Stimulated activated CD8-positive, alpha-beta memory T cell treated with anti-CD3 and anti-CD28 coated beads, Interleukin-7, amount 100 ng/mL, for 24 hours (primary cell): Measurements from ENCODE around the gene ING5.
A peak's percentile ranks its signal among the peaks of the same experiment; 100 is the strongest.

Experiments
- DNase-seq: peaks from one replicate; pipeline ENCODE4 v3.0.0-alpha.2; 2020; ENCODE audit warnings: low read depth

The ING5 gene

DNA sequence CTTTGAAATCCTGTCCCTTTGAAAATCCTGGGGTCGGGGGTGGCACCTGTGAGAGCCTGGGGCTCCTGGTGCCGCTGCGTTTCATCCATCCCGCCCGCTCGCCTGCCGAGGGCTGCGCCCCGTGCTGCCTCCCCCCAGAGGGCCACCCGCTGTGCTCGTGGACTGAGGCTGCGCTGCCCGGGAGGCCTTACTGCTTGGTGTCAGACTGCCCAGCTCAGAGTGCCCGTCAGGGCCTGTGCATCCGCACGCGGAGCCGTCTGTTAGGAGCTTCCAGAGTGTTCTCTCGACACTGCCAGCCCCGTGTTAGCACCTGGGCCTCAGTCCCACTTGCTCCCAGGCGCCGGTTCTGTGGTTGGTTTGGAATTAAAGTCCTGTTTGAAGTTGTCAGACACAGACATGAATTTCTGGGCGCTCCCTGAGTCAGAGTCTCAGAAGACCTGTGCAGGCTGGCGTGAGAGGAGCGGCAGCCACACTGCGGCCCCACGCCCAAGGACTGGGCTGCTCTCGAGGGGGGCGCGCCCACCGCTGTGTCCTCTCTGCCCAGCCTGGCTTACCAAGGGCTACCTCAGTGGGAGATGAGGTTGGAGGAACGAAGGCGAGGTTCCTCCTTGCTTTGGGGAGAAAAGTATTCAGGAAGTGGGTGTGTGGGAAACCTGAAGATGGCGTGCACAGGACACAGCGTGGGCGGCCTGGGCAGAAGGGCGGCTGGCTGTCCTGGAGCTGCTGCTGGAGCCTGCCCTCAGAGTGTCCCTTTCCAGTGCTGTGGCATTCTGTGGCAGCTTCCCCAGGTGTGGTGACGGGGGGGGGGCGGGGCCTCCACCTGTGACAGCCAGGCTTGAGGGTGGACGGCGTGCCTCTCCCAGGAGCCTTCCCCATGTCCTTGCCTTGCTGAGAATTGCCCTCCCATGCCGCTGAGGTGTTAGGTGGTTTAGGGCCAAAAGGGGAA is 29.3 kb upstream of the ING5 start:
- DNase-seq, result no peak

GRCh38 chr2:241673189-241673663 is 28.6 kb upstream of the ING5 start:
- DNase-seq, result no peak

DNA sequence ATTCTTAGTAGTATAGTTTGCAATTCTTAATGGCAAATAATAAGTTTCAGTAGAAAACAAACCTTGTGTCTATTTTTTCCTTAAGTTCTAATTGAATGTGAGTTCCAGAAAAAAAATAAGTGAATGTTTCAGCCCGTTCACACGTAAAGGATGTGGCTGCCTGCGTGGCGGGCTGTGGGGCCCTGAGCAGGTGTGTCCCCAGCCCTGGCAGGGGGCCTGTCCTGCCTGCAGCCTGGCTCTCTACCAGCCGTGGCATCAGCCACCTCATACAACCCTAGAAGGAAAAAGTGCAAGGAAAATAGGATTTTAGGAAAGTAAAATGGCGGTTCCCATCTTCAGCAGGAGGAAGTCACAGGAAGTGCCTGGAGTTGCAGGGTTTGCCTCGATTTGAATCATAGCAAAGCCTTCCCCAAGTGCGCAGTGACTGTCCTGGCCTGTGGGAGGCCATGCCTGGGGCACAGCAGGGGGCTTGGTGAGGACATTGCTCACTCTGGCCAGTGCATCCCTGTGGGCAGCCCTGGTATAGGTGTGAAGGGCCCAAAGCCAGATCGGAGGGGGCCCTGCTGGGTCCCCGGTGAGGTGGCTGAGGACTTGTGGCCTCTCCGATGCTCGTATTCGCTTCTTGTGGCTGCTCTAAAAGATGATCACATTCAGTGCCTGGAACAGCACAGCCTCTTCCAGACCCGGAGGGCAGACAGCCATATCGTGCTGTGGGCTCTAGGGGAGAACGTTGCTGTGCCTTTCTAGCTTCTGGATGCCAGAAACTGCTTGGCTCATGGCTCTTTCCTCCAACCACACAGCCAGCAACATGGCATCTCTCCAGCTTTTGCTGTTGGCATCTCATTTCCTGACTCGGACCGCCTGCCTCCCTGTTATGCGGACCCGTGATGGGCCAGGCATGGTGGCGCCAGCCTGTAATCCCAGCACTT is 27.8 kb upstream of the ING5 start:
- no peak for DNase-seq

GRCh38 chr2:241675885-241676284 is 26.0 kb upstream of the ING5 start:
- no peak for DNase-seq

- no peak for DNase-seq
These were observed 25.2 kb upstream of the ING5 start for GRCh38 chr2:241676665-241677064.

DNA sequence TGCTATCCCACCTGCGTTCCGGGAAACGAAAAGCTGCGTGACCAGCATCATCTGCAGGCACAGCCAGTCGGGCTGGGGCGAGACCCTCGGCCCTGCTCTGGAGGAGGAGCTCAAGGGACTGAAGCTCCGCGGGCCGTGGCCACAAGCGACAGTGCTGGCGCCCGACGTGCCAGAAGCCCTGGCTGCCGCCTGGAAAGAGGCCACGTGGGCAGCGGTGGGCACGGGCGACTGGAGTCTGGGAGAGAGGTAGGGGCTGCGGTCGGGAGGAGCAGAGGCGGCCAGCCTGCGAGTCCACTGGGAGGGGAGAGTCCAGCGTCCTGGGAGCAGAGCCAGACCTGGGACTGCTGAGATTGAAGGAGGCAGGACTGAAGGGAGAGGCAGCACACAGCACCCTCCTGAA is 24.4 kb upstream of the ING5 start:
- no peak for DNase-seq

GRCh38 chr2:241678307-241678706 is 23.5 kb upstream of the ING5 start:
- DNase-seq, result no peak

DNA sequence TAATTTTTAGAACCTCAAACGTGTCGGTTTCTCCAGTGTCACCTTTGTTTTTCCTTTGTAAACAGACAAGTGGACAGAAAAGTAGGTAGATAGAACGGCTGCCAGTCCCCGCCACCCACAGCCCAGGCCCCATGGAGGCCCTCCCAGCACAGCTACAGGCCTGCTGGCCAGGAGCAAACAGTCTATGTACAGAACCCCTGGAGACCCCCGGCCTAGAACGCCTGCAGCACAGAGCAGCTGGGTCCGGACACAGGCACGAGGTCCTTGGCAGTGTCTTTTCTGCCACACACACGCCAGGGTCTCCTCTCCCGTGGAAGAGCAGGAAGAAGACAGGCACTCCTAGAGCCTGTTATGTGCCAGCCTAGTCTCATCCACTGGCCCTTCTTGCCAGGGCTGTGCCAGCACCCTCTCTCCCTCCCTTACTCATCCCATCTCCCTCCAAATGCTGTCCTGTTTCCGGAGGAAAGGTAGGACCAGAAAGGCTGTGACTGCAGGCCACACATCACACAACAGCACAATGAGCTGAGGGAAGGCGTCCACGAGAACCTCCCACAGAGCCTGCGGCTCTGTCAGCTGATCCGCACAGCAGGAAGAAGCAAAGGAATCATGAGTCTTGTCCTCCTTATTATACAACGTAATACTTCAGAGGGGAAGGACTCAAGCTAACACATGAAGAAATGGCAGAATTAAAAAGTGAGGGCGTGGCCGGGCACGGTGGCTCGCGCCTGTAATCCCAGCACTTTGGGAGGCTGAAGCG is 22.9 kb upstream of the ING5 start:
- no peak for DNase-seq

DNA sequence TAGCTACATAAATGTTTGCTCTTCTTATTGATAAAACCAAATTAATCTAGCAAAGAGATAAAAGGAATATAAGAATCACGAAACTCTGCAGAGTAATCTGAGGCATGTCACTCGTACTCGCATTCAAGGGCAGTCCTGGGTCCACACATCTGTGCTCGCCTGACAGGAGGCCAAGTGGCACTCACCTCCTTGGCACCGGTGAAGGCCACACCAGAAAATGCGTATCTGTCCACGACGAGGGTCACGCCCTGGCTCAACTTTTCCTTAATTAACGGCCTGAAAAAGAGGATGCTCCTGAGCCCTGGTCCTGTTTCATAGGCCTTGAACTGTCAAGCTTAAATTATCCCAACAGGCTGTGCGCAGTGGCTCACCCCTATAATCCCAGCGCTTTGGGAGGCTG is 21.8 kb upstream of the ING5 start:
- DNase-seq, result no peak

DNA sequence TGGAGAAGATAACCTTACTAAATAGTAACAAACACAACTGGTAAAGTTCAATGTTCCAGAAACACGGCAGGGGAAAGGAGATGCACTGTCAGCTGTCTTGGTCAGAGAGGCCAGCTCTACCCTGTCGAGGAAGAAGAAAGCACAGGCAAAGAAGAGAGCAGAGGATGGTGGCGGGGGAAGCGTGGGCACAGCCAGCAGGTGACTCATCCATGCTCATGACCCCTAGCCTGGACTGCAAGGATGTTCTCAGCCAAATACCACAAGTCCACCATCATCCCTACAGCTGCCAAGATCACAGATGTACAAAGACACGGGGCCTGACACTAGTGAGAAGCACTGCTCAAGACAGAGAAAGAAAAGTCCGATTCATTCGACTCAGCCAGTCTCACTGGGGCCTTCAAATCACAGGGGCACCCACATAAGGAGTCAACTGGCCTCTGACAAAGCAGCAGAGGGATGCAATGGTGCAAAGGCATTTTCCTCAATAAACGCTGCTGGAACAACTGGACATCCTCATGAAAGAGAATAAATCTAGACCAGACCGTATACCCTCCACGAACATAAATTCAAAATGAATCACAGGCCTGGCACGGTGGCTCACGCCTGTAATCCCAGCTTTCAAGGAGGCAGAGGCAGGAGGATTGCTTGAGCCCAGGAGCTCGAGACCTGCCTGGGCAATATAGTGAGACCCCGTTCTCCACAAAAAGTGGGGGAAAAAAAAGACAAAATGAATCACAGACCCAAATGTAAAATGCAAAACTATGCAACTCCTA is 20.8 kb upstream of the ING5 start:
- no peak for DNase-seq

DNA sequence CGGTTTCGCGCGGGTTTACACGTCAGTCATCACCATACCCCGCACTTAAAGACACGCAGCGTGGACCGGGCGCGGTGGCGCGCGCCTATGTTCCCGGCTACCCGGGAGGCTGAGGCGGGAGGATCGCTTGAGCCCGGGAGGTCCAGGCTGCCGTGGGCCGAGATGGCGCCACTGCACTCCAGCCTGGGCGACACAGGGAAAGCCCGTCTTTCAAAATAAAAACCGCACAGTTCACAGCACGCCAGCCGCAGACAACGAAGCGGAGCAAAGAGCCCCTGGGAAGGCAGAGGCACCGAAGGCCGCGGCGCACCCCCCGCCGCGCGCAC is 15.6 kb upstream of the ING5 start:
- no peak for DNase-seq

GRCh38 chr2:241686650-241687425 is 15.0 kb upstream of the ING5 start, which contains the start of gene DTYMK:
DTYMK (minus strand) TSS chr2:241686815; CDS start chr2:241686783, 32 bp downstream.
- DNase-seq, result peak; percentile 93

DNA sequence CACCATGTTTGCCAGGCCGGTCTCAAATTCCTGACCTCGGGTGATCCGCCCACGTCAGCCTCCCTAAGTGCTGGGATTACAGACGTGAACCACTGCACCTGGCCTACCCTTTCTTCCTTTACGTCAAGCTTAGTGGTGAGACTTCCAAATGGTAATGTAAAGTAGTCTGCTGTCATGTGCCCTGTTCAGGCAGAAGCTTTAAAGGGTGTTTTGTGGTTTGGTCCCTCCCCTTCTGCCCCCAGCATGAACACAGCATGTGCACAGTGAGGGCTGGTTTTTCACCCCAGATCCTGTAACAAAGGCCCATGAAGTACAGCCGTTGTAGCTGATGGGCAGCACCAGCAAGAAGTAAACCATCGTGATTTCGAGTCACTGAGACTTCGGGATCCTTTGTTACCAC is 12.5 kb upstream of the ING5 start:
- no peak for DNase-seq

GRCh38 chr2:241690202-241690717 is 11.6 kb upstream of the ING5 start:
- no peak for DNase-seq

GRCh38 chr2:241692448-241692847 is 9.4 kb upstream of the ING5 start:
- no peak for DNase-seq

- no peak for DNase-seq
These were observed 6.2 kb upstream of the ING5 start for GRCh38 chr2:241695651-241696050.

DNA sequence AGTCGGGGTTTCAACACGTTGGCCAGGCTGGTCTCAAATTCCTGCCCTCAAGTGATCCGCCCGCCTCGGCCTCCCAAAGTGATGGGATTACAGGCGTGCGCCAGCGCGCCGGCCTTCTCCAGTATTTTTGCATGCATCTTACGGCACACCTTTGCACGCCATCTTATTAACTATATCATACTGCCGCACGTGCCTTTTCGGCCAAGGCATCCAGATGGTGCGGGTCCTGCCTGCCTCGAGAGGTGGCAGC is 765 bp upstream of the ING5 start:
- no peak for DNase-seq

DNA sequence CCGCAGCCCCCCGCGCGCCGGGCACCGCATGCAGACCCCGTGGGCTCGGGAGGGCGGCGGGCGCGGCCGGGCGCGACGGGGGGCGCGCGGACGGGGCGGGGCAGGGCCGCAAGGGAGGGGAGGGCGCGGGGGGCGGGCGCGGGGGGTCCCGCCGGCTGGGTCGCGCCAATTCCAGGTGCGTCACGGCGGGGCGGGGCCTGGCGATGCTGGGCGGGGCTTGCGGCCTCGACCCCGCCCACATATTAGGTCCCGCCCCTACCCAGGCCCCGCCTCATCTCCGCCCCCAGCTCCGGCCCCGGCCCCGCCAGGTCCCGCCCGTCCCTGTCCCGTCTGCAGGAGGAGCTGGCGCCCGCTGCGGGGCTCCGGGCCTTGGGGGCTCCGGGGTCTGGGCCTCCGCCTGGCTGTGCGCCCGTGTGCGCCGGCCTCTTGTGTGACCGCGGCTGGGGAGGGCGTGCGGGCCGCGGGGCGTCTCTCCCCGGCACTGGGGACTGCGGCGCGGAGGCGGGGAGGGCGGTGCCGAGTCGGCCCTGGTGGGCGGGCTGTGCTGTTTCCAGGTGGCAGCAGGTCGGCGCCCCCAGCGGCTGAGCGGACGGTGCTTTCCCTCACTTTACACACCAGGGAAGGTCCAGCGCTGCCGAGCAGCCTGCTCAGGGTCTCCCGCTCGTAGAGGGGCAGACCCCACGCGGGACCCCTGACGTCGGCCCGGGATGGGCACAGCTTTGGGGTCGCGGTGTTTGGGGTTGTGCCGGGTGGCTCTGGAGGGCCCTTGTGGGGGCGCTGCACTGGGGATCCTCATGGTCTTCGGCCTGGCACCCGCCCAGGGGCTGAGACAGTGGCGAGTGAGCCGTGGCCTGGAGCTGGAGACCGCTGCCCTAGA is 554 bp downstream of the ING5 start:
- DNase-seq, result peak; percentile 72

- DNase-seq, result no peak
These were observed 1.3 kb downstream of the ING5 start for GRCh38 chr2:241703032-241703604.
